SW480 (cell line): Measurements from ENCODE around the gene TSPY2.
"Not testable (repeated sequence)": the region's sequence is repeated elsewhere in the genome, so short reads cannot be mapped to it uniquely, and the experiment has no call there.

Experiments used
- DNase-seq: peaks from one replicate; pipeline ENCODE4 v3.0.0-alpha.2; 2016; ENCODE audit warnings: low spot score

The TSPY2 gene

GRCh38 chrY:6245923-6246322, at the start of gene TSPY2:
TSS of gene TSPY2 (plus strand) at chrY:6246223. CDS start at chrY:6246269, 46 bp downstream.
- DNase-seq, result not testable (repeated sequence)

- not testable (repeated sequence) for DNase-seq
Measured at GRCh38 chrY:6209565-6209964, 36.5 kb upstream of the TSPY2 start.

- DNase-seq, result not testable (repeated sequence)
Measured at GRCh38 chrY:6217045-6217444, 29.0 kb upstream of the TSPY2 start.

GRCh38 chrY:6269839-6270238, 23.8 kb downstream of the TSPY2 start:
- not testable (repeated sequence) for DNase-seq
